ENCODE results near the gene LAMA4.
A peak's percentile ranks its signal among the peaks of the same experiment; 100 is the strongest.

The LAMA4 gene

GRCh38 chr6:112227411-112227810 lies 27.0 kb downstream of the LAMA4 start:
- Mint-ChIP-seq H3K36me3 (ENCODE audit: insufficient read depth) (no peaks in the 10 kb centered on the region), H3K4me1 (ENCODE audit: low read depth in 2 of 2) (no peaks in the 10 kb centered on the region), H3K9me3 (no peaks in the 10 kb centered on the region), H3K27ac (no peak overlapping the region), H3K4me3 (no peak overlapping the region), H3K27me3 (peaks cover 34 to 40% of the 10 kb centered on the region in 2 donors)
- DNase-seq (no peak), ATAC-seq (replicated peaks) (no peak)

- H3K27ac Mint-ChIP-seq: no peak overlapping the region
- H3K4me1 Mint-ChIP-seq (ENCODE audit: low read depth in 2 of 2): no peaks in the 10 kb centered on the region
- H3K4me3 Mint-ChIP-seq: no peak overlapping the region
- peaks cover 40 to 42% of the 10 kb centered on the region in 2 donors for H3K27me3 Mint-ChIP-seq
- no peak for DNase-seq
- no peaks in the 10 kb centered on the region for H3K9me3 Mint-ChIP-seq
- ATAC-seq (replicated peaks): no peak
- H3K36me3 Mint-ChIP-seq (ENCODE audit: insufficient read depth): no peaks in the 10 kb centered on the region
Observed at GRCh38 chr6:112225691-112226090, 28.7 kb downstream of the LAMA4 start.

GRCh38 chr6:112224088-112224487 lies 30.3 kb downstream of the LAMA4 start:
- Mint-ChIP-seq H3K27me3 (peaks cover 42 to 45% of the 10 kb centered on the region in 2 donors), H3K4me3 (no peak overlapping the region), H3K9me3 (no peaks in the 10 kb centered on the region), H3K4me1 (ENCODE audit: low read depth in 2 of 2) (no peaks in the 10 kb centered on the region), H3K27ac (no peak overlapping the region), H3K36me3 (ENCODE audit: insufficient read depth) (peaks cover 2% of the 10 kb centered on the region)
- ATAC-seq (replicated peaks) (no peak), DNase-seq (no peak)

GRCh38 chr6:112223070-112223861 lies 31.1 kb downstream of the LAMA4 start:
- Mint-ChIP-seq H3K4me1 (ENCODE audit: low read depth in 2 of 2) (no peaks in the 10 kb centered on the region), H3K27ac (no peak overlapping the region), H3K4me3 (no peak overlapping the region), H3K36me3 (ENCODE audit: insufficient read depth) (peaks cover 2% of the 10 kb centered on the region), H3K27me3 (peaks cover 42 to 46% of the 10 kb centered on the region in 2 donors), H3K9me3 (no peaks in the 10 kb centered on the region)
- DNase-seq (no peak), ATAC-seq (replicated peaks) (no peak)

GRCh38 chr6:112221981-112222852 lies 32.1 kb downstream of the LAMA4 start:
- ATAC-seq (replicated peaks) (no peak), DNase-seq (no peak)
- Mint-ChIP-seq H3K9me3 (no peaks in the 10 kb centered on the region), H3K4me3 (no peak overlapping the region), H3K4me1 (ENCODE audit: low read depth in 2 of 2) (no peaks in the 10 kb centered on the region), H3K27me3 (peaks cover 42 to 47% of the 10 kb centered on the region in 2 donors), H3K27ac (no peak overlapping the region), H3K36me3 (ENCODE audit: insufficient read depth) (peaks cover 2% of the 10 kb centered on the region)

GRCh38 chr6:112221561-112221960 lies 32.8 kb downstream of the LAMA4 start:
- Mint-ChIP-seq H3K4me3 (no peak overlapping the region), H3K27me3 (peaks cover 41 to 50% of the 10 kb centered on the region in 2 donors)
- DNase-seq: no peak

GRCh38 chr6:112218563-112218962 lies 35.8 kb downstream of the LAMA4 start:
- Mint-ChIP-seq H3K4me1 (ENCODE audit: low read depth in 2 of 2) (no peaks in the 10 kb centered on the region), H3K9me3 (no peaks in the 10 kb centered on the region), H3K36me3 (ENCODE audit: insufficient read depth) (peaks cover 2% of the 10 kb centered on the region), H3K27ac (no peak overlapping the region), H3K4me3 (no peak overlapping the region), H3K27me3 (peaks cover 17 to 22% of the 10 kb centered on the region in 2 donors)
- DNase-seq (no peak), ATAC-seq (replicated peaks) (no peak)

More at GRCh38 chr6:112221561-112221960, 32.8 kb downstream of the LAMA4 start:
- Mint-ChIP-seq H3K36me3 (ENCODE audit: insufficient read depth) (peaks cover 2% of the 10 kb centered on the region), H3K9me3 (no peaks in the 10 kb centered on the region), H3K27ac (peak overlapping the region in 1 of 2 donors; percentile 16), H3K4me1 (ENCODE audit: low read depth in 2 of 2) (no peaks in the 10 kb centered on the region)
- ATAC-seq (replicated peaks): no peak

GRCh38 chr6:112216662-112217551 lies 37.5 kb downstream of the LAMA4 start:
- H3K4me3 Mint-ChIP-seq: no peak overlapping the region
- no peak for ATAC-seq (replicated peaks)
- H3K9me3 Mint-ChIP-seq: no peaks in the 10 kb centered on the region
- no peak for DNase-seq
- H3K27ac Mint-ChIP-seq: no peak overlapping the region
- peaks cover 25 to 26% of the 10 kb centered on the region in 2 donors for H3K27me3 Mint-ChIP-seq
- no peaks in the 10 kb centered on the region for H3K4me1 Mint-ChIP-seq (ENCODE audit: low read depth in 2 of 2)
- H3K36me3 Mint-ChIP-seq (ENCODE audit: insufficient read depth): peaks cover 2% of the 10 kb centered on the region

- Mint-ChIP-seq H3K27me3 (peaks cover 23 to 34% of the 10 kb centered on the region in 2 donors), H3K4me3 (no peak overlapping the region)
Observed at GRCh38 chr6:112215488-112216284, 38.7 kb downstream of the LAMA4 start.

GRCh38 chr6:112214739-112215269 lies 39.6 kb downstream of the LAMA4 start:
- H3K27me3 Mint-ChIP-seq: peaks cover 30 to 34% of the 10 kb centered on the region in 2 donors
- H3K9me3 Mint-ChIP-seq: no peaks in the 10 kb centered on the region
- no peak overlapping the region for H3K27ac Mint-ChIP-seq
- peaks cover 2% of the 10 kb centered on the region for H3K36me3 Mint-ChIP-seq (ENCODE audit: insufficient read depth)
- no peak for ATAC-seq (replicated peaks)
- H3K4me3 Mint-ChIP-seq: no peak overlapping the region
- H3K4me1 Mint-ChIP-seq (ENCODE audit: low read depth in 2 of 2): no peaks in the 10 kb centered on the region
- DNase-seq: no peak

More at GRCh38 chr6:112215488-112216284, 38.7 kb downstream of the LAMA4 start:
- Mint-ChIP-seq H3K9me3 (no peaks in the 10 kb centered on the region), H3K27ac (no peak overlapping the region), H3K36me3 (ENCODE audit: insufficient read depth) (peaks cover 2% of the 10 kb centered on the region), H3K4me1 (ENCODE audit: low read depth in 2 of 2) (no peaks in the 10 kb centered on the region)
- DNase-seq (no peak), ATAC-seq (replicated peaks) (no peak)

- no peak for DNase-seq
- H3K4me1 Mint-ChIP-seq (ENCODE audit: low read depth in 2 of 2): no peaks in the 10 kb centered on the region
- H3K27ac Mint-ChIP-seq: no peak overlapping the region
- ATAC-seq (replicated peaks): no peak
- no peak overlapping the region for H3K4me3 Mint-ChIP-seq
- peaks cover 30 to 42% of the 10 kb centered on the region in 2 donors for H3K27me3 Mint-ChIP-seq
- H3K36me3 Mint-ChIP-seq (ENCODE audit: insufficient read depth): no peaks in the 10 kb centered on the region
- H3K9me3 Mint-ChIP-seq: no peaks in the 10 kb centered on the region
Observed at GRCh38 chr6:112210852-112211251, 43.5 kb downstream of the LAMA4 start.

GRCh38 chr6:112209131-112209530 lies 45.2 kb downstream of the LAMA4 start:
- H3K9me3 Mint-ChIP-seq: no peaks in the 10 kb centered on the region

More at GRCh38 chr6:112209131-112209530, 45.2 kb downstream of the LAMA4 start:
- DNase-seq (no peak), ATAC-seq (replicated peaks) (no peak)
- H3K27ac Mint-ChIP-seq: no peak overlapping the region
- H3K4me1 Mint-ChIP-seq (ENCODE audit: low read depth in 2 of 2): no peaks in the 10 kb centered on the region
- no peaks in the 10 kb centered on the region for H3K36me3 Mint-ChIP-seq (ENCODE audit: insufficient read depth)
- peaks cover 44 to 56% of the 10 kb centered on the region in 2 donors for H3K27me3 Mint-ChIP-seq
- no peak overlapping the region for H3K4me3 Mint-ChIP-seq
